CD4-positive, alpha-beta T cell treated with Interleukin-6 at 100 ng/mL for 8 hours (primary cell): Measurements from ENCODE around the gene SIGLEC1.

ENCODE experiments used
- DNase-seq: peaks from one replicate; pipeline ENCODE4 v3.0.0-alpha.2; 2020; ENCODE audit warnings: mixed read lengths, low spot score

SIGLEC1 gene

DNA sequence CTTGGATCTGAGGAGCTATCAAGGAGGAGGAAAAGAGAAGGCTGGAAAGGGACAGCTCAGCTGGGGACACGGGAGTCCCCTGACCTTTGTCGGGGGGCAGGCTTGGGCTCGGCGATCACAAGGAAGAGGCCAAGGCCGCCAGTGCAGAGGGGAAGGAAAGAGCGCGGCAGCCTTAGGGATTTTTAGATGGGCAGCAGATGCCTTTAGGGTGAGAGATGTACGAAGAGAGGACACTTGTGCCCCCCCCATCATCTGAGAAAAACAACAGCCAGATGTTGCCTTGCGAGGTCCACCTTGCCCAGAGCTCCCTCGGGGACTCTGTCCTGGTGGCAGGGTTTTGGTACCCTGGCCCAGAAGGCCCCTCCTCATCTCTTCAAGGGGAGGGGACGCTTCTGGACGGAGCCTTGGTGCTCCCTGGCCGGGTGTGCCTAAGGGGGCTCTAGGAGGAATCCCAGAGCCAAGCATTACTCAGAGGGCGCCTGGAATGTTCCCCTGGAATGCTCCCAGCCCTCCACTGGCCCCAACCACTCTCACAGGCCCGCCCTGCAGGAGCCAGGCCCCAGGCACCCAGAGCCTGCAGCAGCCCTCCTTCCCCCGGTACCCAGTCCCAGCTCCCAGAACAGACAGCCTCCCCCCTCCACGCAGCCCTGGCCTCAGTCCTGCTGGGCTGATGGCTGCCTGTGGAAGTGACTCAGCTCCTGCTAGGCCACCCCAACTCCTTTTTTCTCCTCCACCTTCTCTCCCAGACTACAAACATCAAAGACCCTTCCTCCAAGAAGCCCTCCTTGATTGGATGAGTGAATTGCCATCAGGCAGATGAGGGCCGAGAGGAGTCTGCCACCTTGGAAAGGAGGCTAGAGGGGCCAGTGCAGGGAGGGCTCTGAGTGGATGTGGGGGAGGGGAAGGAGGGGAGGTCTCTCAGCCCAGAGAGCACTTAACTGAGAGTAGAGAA is 32.4 kb downstream of the SIGLEC1 start:
- DNase-seq, result no peak

GRCh38 chr20:3678856-3679720 is 33.3 kb downstream of the SIGLEC1 start:
- no peak for DNase-seq

- DNase-seq, result no peak
These were observed 34.2 kb downstream of the SIGLEC1 start for GRCh38 chr20:3678198-3678597.

DNA sequence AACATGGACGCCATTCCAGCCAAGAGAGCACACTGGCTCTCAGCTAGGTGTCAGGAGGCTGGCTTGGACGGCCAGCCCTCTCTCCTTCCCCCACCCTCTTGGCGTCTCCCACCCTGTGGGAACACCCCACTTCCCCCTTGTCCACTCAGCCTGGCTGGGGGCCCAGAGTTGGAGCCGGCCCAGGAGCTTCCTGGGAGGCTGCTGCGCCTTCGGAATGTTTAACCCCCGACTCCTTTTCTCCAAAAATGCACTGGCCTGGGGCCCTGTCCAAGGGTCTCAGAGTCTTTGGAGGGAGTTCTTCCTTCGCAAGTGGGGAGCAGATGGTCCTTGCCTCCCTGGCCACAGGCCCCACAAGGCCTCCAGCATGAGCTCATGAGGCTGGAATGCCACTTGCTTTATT is 34.7 kb downstream of the SIGLEC1 start:
- no peak for DNase-seq

GRCh38 chr20:3674995-3675900 is 37.2 kb downstream of the SIGLEC1 start:
- DNase-seq, result no peak

DNA sequence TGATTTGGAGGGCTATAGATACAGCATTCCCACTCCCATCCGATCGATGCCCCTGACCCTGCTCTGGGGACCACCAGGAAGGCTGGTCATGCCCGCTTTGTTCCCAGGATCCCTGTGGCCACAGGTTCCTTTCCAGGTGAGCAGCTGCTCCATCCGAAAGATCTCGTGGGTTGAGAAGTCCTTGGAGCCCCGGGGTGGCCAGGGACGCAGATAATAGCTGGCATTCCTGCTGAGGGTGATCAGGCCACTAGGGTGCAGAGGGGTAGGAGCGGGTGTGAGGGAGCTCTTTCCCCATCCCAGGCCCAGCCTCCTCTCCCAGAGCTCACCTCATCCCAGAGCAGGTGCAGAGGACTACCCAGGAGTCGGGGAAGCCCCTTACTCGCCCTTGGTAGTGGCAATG is 38.0 kb downstream of the SIGLEC1 start:
- DNase-seq, result no peak

- DNase-seq, result no peak
These were observed 39.0 kb downstream of the SIGLEC1 start for GRCh38 chr20:3673221-3674070.

GRCh38 chr20:3672547-3673171 is 39.7 kb downstream of the SIGLEC1 start:
- DNase-seq, result no peak

DNA sequence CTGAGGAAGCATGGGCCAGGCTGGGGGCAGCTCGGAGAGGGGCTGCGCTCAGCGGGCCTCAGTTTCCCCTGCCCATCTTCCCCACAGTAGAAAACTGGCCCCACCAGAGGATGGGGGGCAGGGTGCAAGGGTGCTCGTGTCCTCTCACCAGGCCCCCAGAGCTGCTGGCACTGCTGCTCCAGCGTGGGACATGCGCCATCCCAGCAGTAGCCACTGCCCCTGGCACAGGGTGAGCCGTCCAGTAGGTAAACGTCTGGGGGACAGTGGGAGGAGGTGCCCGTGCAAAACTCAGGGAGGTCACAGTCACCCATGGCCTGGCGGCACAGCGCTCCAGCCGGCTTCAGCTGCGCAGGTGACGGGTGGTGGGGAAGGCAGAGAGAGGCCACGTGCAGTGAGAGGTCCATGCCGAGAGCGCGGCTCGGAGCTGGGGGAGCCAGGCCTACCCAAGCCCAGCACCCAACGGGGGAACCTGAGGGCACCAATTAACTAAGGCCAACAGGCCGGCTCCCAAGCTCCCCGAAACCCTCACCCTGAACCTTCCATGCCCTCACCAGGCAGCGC is 40.3 kb downstream of the SIGLEC1 start:
- DNase-seq, result no peak

DNA sequence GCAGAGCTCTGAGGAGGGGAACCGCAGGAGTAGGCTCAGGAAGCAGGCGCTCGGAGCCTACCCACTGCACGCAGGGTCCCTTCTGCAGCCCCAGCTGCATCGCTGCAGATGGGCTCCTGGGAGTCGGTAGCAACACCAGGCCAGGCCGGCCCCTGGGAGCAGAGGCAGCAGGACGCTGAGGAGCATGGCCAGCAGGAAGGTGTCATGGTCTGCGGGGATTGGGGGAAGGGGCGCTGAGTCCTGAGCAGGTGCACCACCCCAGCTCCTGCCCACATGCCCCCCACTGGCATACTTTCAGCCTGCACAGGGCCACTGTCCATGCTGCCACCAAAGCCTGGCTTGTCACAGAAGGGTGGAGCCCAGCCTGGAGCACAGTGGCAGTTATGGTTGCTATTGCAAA is 41.5 kb downstream of the SIGLEC1 start:
- DNase-seq, result no peak

- no peak for DNase-seq
These were observed 41.9 kb downstream of the SIGLEC1 start for GRCh38 chr20:3670511-3670910.

- DNase-seq, result no peak
These were observed 42.6 kb downstream of the SIGLEC1 start for GRCh38 chr20:3669710-3670367.

- no peak for DNase-seq
These were observed 44.9 kb downstream of the SIGLEC1 start for GRCh38 chr20:3667434-3668037.

DNA sequence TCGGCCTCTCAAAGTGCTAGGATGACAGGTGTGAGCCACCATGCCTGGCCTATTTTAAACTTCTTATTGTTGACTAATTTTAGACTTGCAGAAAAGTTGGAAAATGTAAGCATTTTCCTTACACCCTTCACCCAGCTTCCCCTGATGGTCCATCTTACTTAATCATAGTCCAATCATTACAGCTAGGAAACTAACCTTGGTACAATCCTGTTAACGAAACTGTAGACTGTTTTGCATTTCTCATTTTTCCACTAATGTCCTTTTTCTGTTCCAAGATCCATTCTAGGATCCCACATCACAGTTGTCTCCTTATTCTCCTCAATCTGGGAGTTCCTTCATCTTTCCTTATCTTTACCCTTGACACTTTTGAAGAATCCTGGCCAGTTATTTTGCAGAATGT is 48.5 kb downstream of the SIGLEC1 start:
- no peak for DNase-seq

DNA sequence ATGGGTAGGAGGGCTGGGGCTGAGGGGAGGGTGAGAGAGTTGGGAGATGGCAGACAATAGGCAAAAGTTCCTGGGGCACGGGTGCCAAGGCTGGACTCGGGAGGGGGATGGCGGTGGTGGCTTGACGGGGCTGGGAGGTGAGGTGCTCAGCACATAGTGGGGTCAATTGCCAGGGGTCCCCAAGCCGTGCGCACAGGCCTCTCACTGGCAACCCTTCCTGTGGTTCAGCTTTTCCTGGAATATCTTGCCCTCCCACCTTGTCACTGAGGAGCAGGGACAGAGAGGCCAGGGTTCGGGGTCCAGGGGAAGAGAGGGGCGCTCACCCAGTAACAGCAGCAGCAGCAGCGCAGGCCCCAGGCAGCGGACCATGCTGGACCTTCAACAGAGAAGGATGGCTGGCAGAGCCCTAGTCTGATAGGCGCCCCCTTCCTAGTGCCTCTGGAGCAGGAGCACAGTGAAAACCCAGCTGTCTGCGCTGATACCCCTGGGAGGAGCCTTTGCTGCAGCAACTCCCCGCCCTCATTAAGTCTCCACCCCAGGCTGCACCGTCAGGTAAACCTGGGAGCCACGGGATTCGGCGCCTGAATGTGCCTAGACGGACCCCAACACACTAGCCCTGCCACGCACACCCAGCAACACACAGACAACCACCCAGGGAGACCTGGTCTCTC is 49.2 kb downstream of the SIGLEC1 start, which contains the start of gene GFRA4:
Gene GFRA4, minus strand, starts transcription at position 369 of the 671 bp plus-strand sequence. Its CDS starts 0 bp downstream, at position 369.
- DNase-seq, result no peak
